Lower lobe of right lung (tissue), 2 donors: Measurements from ENCODE around the gene PARP16. TPM values are rescaled to one million over a fixed set of nuclear protein-coding genes. Genes with fewer than 3 reads are reported as not detected.

Source experiments
- ATAC-seq, 2 donors: fragments of 200-7000 bp; cut with Tn5 transposase; one replicate each; pipeline ENCODE4 v1.9.1; 2020 to 2022; ENCODE audit warnings: mild to moderate bottlenecking in 2 of 2, moderate library complexity in 2 of 2
- DNase-seq: peaks from one replicate; pipeline ENCODE4 v3.0.0-alpha.2; 2020
- H3K27ac ChIP-seq: fragments of 200-600 bp; one replicate; pipeline ENCODE4 v1.8.0; 2022
- H3K27me3 ChIP-seq: fragments of 200-600 bp; one replicate; pipeline ENCODE4 v1.8.0; 2022; ENCODE audit warnings: low read depth
- H3K36me3 ChIP-seq: fragments of 200-600 bp; one replicate; pipeline ENCODE4 v1.8.0; 2022; ENCODE audit warnings: mild to moderate bottlenecking
- H3K4me1 ChIP-seq: fragments of 200-600 bp; one replicate; pipeline ENCODE4 v1.8.0; 2022
- H3K4me3 ChIP-seq: fragments of 200-600 bp; one replicate; pipeline ENCODE4 v1.8.0; 2022; ENCODE audit warnings: mild to moderate bottlenecking
- H3K9me3 ChIP-seq: fragments of 200-600 bp; one replicate; pipeline ENCODE4 v1.8.0; 2022
- CTCF ChIP-seq: fragments of 200-600 bp; IDR thresholded peaks from one replicate; pipeline ENCODE4 v1.8.0; 2022; ENCODE audit warnings: antibody characterized with exemption, mild to moderate bottlenecking
- intact Hi-C: fragments of 100-400 bp; cut with DNase I; formaldehyde crosslinking; loops from one replicate; pipeline ENCODE4 v1.11.0; 2022
- total RNA-seq: library from RNA; stranded (reverse); fragmentation: NEBNext Ultra II Directional; extraction: Animal tissue kit (Norgen Biotek cat#: 25700); gene quantifications from one replicate; pipeline ENCODE4 v1.2.1, GENCODE V29; 2021
- donor health status: DM: no; HTN: yes; CAD: no; lungs with severe emphysema.

Gene PARP16
- total RNA-seq, 1 donor from 2014 or later, result 8.8 TPM

DNA sequence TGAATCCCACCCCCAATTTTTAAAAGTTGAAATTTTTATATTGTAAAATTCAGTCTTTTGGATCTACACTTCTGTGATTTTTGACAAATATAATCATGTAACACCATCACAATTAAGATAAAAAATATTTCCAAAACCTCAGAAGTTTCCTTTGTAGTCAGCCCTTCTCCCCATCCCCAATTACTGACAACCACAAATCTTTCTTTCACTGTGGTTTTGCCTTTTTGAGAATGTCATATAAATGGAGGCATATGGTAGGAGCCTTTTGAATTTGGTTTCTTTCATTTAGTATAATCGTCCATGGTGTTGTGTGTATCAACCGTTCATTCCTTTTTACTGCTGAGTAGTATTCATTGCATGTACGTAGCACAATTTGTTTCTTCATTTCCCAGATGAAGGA lies 67.5 kb downstream of the PARP16 start:
- Histone ChIP-seq H3K27me3 (no peaks in the 10 kb centered on the region), H3K9me3 (no peaks in the 10 kb centered on the region), H3K4me1 (no peaks in the 10 kb centered on the region), H3K27ac (no peak overlapping the region), H3K36me3 (no peaks in the 10 kb centered on the region), H3K4me3 (no peak overlapping the region)
- intact Hi-C loops, result no loop called here
- ATAC-seq (no peak), DNase-seq (no peak)
- TF ChIP-seq CTCF, result no peak

DNA sequence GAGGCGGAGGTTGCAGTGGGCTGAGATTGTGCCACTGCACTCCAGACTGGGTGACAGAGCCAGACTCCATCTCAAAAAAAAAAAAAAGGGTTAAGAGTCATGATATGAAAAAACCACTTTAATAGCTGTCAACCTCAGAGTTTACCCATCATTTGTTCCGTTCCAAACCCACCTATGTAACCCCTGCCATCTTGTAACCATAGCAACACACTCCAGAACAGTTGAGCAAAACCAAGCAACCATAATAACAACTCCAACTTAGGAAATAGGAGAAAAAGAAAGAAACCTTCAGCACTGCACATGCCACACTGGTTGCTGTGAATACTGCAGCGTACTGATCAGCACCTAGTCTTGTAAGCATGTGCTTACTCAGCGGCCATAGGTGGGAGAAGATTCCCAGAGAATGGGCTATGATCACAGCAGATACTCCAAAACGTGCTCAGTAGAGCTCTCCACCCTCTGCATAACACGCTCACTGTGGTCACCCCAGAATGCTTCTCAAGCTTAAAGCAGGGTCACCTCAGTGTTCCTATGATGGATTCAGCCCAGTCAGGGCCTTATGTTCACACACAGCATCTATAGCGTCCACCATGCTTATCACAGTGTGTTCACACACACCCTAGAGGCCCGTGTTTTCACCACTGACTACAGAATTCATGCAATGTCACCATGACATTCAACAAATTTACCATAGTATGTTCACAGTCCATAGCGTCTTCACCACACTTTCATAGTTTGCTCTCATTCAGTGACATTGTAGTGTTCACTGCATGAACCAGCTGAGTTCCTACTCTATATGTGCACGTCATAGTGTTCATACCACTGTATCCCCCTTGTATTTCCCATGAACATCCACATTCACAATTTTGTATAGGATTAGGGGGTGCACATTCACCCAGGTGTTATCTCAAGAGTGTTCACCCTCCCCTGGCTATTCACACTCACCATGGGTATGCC lies 68.9 kb downstream of the PARP16 start:
- no peaks in the 10 kb centered on the region for H3K4me1 ChIP-seq
- TF ChIP-seq CTCF, result no peak
- no peak overlapping the region for H3K27ac ChIP-seq
- no peak for DNase-seq
- no peaks in the 10 kb centered on the region for H3K27me3 ChIP-seq
- intact Hi-C loops, result no loop called here
- H3K4me3 ChIP-seq, result no peak overlapping the region
- H3K9me3 ChIP-seq, result no peaks in the 10 kb centered on the region
- ATAC-seq, result peak in 1 of 2 donors; percentile 31
- H3K36me3 ChIP-seq, result no peaks in the 10 kb centered on the region

DNA sequence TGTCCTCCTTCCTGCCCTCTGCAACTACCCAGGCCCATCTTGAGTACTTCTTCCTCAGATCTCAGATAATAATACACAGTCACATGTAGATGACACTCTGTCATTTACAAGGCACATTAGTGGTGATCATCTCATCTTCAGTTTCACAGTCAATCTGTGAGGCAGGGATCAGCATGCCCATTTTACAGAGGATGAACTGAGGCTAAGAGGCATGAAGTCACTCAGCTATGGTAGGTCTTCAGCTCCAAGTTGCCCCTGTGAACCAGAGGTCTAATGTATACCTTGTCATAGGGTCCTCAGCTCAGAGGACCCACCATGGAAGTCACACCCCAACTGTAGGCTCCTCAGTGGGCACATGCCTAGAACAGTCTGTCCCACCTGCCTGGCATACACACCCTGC lies 71.2 kb downstream of the PARP16 start:
- DNase-seq, result no peak
- no peak for TF ChIP-seq CTCF
- no peaks in the 10 kb centered on the region for H3K36me3 ChIP-seq
- no peak for ATAC-seq
- peaks cover 3% of the 10 kb centered on the region for H3K4me1 ChIP-seq
- H3K27ac ChIP-seq, result no peak overlapping the region
- H3K27me3 ChIP-seq, result no peaks in the 10 kb centered on the region
- H3K4me3 ChIP-seq, result no peak overlapping the region
- intact Hi-C loops, result no loop called here
- no peaks in the 10 kb centered on the region for H3K9me3 ChIP-seq

GRCh38 chr15:65214010-65214409 lies 72.7 kb downstream of the PARP16 start:
- Histone ChIP-seq H3K27me3 (no peaks in the 10 kb centered on the region), H3K4me3 (no peak overlapping the region), H3K4me1 (peaks cover 3% of the 10 kb centered on the region), H3K27ac (no peak overlapping the region), H3K9me3 (no peaks in the 10 kb centered on the region), H3K36me3 (no peaks in the 10 kb centered on the region)
- no peak for TF ChIP-seq CTCF
- no peak for ATAC-seq
- no peak for DNase-seq
- intact Hi-C loops, result no loop called here

- ATAC-seq (no peak), DNase-seq (no peak)
- no peaks in the 10 kb centered on the region for H3K9me3 ChIP-seq
- intact Hi-C loops, result no loop called here
- peaks cover 3% of the 10 kb centered on the region for H3K4me1 ChIP-seq
- H3K4me3 ChIP-seq, result no peak overlapping the region
- TF ChIP-seq CTCF, result no peak
- H3K27ac ChIP-seq, result no peak overlapping the region
- H3K36me3 ChIP-seq, result no peaks in the 10 kb centered on the region
- no peaks in the 10 kb centered on the region for H3K27me3 ChIP-seq
Observed at GRCh38 chr15:65213241-65213640, 73.4 kb downstream of the PARP16 start.
